Endothelial cell of umbilical vein (primary cell): Measurements from ENCODE around the gene LRRC43.

Experiments
- CTCF ChIP-seq, 2 donors: IDR thresholded peaks; 1 replicate in 1 of 2; 2 replicates in 1 of 2; pipeline ENCODE4 v1.5.1; 2011; ENCODE audit warnings: low read length in 2 of 2, mild to moderate bottlenecking in 2 of 2, moderate library complexity in 2 of 2, control low read depth in 1 of 2, inconsistent platforms in 1 of 2, low read depth in 1 of 2; ENCODE audit not compliant: insufficient read depth in 1 of 2; ENCODE audit errors: extremely low read depth in 1 of 2
- EZH2 ChIP-seq: IDR thresholded peaks from 2 replicates; pipeline ENCODE4 v1.6.1; 2012; ENCODE audit warnings: borderline replicate concordance, low read depth, mild to moderate bottlenecking, moderate library complexity, low read length, inconsistent platforms; ENCODE audit not compliant: severe bottlenecking
- FOS ChIP-seq: IDR thresholded peaks from 2 replicates; pipeline ENCODE4 v1.6.1; 2011; ENCODE audit warnings: mild to moderate bottlenecking, low read length, moderate library complexity, borderline replicate concordance; ENCODE audit not compliant: insufficient read depth
- MAX ChIP-seq: IDR thresholded peaks from 2 replicates; pipeline ENCODE4 v1.6.1; 2011; ENCODE audit not compliant: insufficient read depth, insufficient read length
- MYC ChIP-seq: IDR thresholded peaks from one replicate; pipeline ENCODE4 v1.6.1; 2011; ENCODE audit warnings: mild to moderate bottlenecking, low read depth, low read length
- POLR2A ChIP-seq: IDR thresholded peaks from 2 replicates; pipeline ENCODE4 v1.6.1; 2012; ENCODE audit warnings: low read depth, mild to moderate bottlenecking, control low read depth, low read length
- POLR2AphosphoS5 ChIP-seq: IDR thresholded peaks from 2 replicates; pipeline ENCODE4 v1.6.1; 2012; ENCODE audit warnings: low read depth, mild to moderate bottlenecking, control low read depth, low read length, moderate library complexity; ENCODE audit not compliant: insufficient read depth

DNA sequence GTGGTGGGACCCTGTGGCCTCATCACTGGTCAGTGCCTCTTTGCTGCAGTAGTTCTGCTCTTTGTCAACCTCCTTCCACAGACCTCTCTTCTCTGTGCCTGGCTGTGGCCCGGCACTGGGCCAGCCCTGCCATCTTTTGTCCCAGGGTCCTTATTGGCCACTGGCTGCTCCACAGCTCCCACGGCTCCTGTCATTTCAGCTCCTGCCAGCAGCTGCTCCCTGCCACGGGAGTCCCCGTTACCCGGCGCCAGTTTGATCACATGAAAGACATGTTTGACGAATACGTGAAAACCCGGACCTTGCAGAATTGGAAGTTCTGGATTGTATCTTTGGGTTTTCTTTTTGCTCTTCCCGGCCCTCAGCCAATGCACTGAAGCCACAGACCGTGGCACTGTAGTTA is 44.3 kb upstream of the LRRC43 start:
- no peak for TF ChIP-seq MAX
- TF ChIP-seq CTCF (IDR thresholded peaks at IDR 0.05; ENCODE audit: extremely low read depth in 1 of 2, insufficient read depth in 1 of 2, low read depth in 1 of 2, low read length in 2 of 2): no peak
- no peak for TF ChIP-seq EZH2
- no peak for TF ChIP-seq POLR2A
- TF ChIP-seq MYC: no peak
- no peak for TF ChIP-seq FOS
- no peak for TF ChIP-seq POLR2AphosphoS5
